NT2/D1 (cell line): ENCODE results near the gene TECPR2.

Experiments used
- DNase-seq: peaks from one replicate; pipeline ENCODE4 v3.0.0-alpha.2; 2011; ENCODE audit warnings: low read depth, low spot score
- H3K27me3 ChIP-seq: 2 replicates; pipeline ENCODE4 v1.6.0; 2011; ENCODE audit warnings: mild to moderate bottlenecking; ENCODE audit not compliant: insufficient read length, insufficient read depth
- H3K36me3 ChIP-seq: 2 replicates; pipeline ENCODE4 v1.6.1; 2011; ENCODE audit warnings: mild to moderate bottlenecking, low read length, mixed read lengths; ENCODE audit not compliant: insufficient read depth, insufficient read length
- H3K4me1 ChIP-seq: 2 replicates; pipeline ENCODE4 v1.5.1; 2011; ENCODE audit not compliant: insufficient read depth, insufficient read length
- H3K4me3 ChIP-seq: 2 replicates; pipeline ENCODE4 v1.5.1; 2011; ENCODE audit warnings: low read depth; ENCODE audit not compliant: insufficient read length
- H3K9ac ChIP-seq: 2 replicates; pipeline ENCODE4 v1.6.0; 2011; ENCODE audit warnings: low read depth; ENCODE audit not compliant: insufficient read length
- H3K9me3 ChIP-seq: 2 replicates; pipeline ENCODE4 v1.5.1; 2011; ENCODE audit warnings: mild to moderate bottlenecking, low read length; ENCODE audit not compliant: insufficient read depth
- SUZ12 ChIP-seq: IDR thresholded peaks from 2 replicates; pipeline ENCODE4 v1.6.1; 2011; ENCODE audit not compliant: insufficient read length, insufficient read depth; ENCODE audit errors: extremely low read depth
- YY1 ChIP-seq: IDR thresholded peaks from 2 replicates; pipeline ENCODE4 v1.6.1; 2011; ENCODE audit not compliant: insufficient read length, insufficient read depth
- ZNF274 ChIP-seq: IDR thresholded peaks from 2 replicates; pipeline ENCODE4 v1.6.1; 2011; ENCODE audit warnings: mild to moderate bottlenecking, low read depth, low read length

The TECPR2 gene

GRCh38 chr14:102362545-102363181 is at the start of gene TECPR2, which contains the start of gene CINP:
TSS of gene TECPR2 (plus strand) at chr14:102362941. CDS start at chr14:102376722, 13,781 bp downstream.
TSS of gene CINP (minus strand) at chr14:102362890. CDS start at chr14:102362851, 39 bp downstream.
- Histone ChIP-seq H3K27me3 (no peaks in the 10 kb centered on the region), H3K4me1 (no peaks in the 10 kb centered on the region), H3K9me3 (no peaks in the 10 kb centered on the region), H3K4me3 (peak within 1 kb of the TSS; percentile 55), H3K36me3 (peaks cover 26% of the 10 kb centered on the region), H3K9ac (peak within 1 kb of the TSS; percentile 90)
- TF ChIP-seq SUZ12 (no peak), ZNF274 (no peak), YY1 (no peak)
- peak; percentile 89 for DNase-seq

GRCh38 chr14:102314242-102315011 is 48.3 kb upstream of the TECPR2 start:
- H3K4me3 ChIP-seq, result peak overlapping the region; percentile 51
- no peaks in the 10 kb centered on the region for H3K27me3 ChIP-seq
- H3K9me3 ChIP-seq, result no peaks in the 10 kb centered on the region
- TF ChIP-seq YY1, result no peak
- no peak for TF ChIP-seq SUZ12
- no peak for TF ChIP-seq ZNF274
- no peaks in the 10 kb centered on the region for H3K36me3 ChIP-seq
- no peak for DNase-seq
- H3K4me1 ChIP-seq, result no peaks in the 10 kb centered on the region
- peak overlapping the region; percentile 72 for H3K9ac ChIP-seq

- H3K4me1 ChIP-seq, result no peaks in the 10 kb centered on the region
- no peak for TF ChIP-seq SUZ12
- TF ChIP-seq ZNF274, result no peak
- TF ChIP-seq YY1, result no peak
- H3K4me3 ChIP-seq, result no peak overlapping the region
- H3K27me3 ChIP-seq, result no peaks in the 10 kb centered on the region
- no peaks in the 10 kb centered on the region for H3K9me3 ChIP-seq
- no peaks in the 10 kb centered on the region for H3K36me3 ChIP-seq
- no peak for DNase-seq
- no peak overlapping the region for H3K9ac ChIP-seq
Observed at GRCh38 chr14:102315121-102315520, 47.6 kb upstream of the TECPR2 start.

- Histone ChIP-seq H3K4me1 (no peaks in the 10 kb centered on the region), H3K36me3 (no peaks in the 10 kb centered on the region)
- no peak for DNase-seq
Observed at GRCh38 chr14:102316338-102316742, 46.4 kb upstream of the TECPR2 start.

GRCh38 chr14:102316743-102317563 is 45.8 kb upstream of the TECPR2 start:
- TF ChIP-seq SUZ12 (no peak), ZNF274 (no peak), YY1 (no peak)
- no peaks in the 10 kb centered on the region for H3K4me1 ChIP-seq

More at GRCh38 chr14:102316338-102316742, 46.4 kb upstream of the TECPR2 start:
- TF ChIP-seq YY1, result no peak
- peak overlapping the region; percentile 29 for H3K4me3 ChIP-seq
- no peaks in the 10 kb centered on the region for H3K9me3 ChIP-seq
- H3K9ac ChIP-seq, result peak overlapping the region; percentile 59
- no peaks in the 10 kb centered on the region for H3K27me3 ChIP-seq

GRCh38 chr14:102317564-102318248 is 45.0 kb upstream of the TECPR2 start:
- DNase-seq, result no peak
- H3K9ac ChIP-seq, result peak overlapping the region; percentile 3
- no peaks in the 10 kb centered on the region for H3K9me3 ChIP-seq
- H3K4me3 ChIP-seq, result peak overlapping the region; percentile 27
- no peaks in the 10 kb centered on the region for H3K27me3 ChIP-seq
- no peaks in the 10 kb centered on the region for H3K4me1 ChIP-seq
- peak; percentile 57 for TF ChIP-seq YY1
- TF ChIP-seq ZNF274, result no peak
- no peak for TF ChIP-seq SUZ12
- H3K36me3 ChIP-seq, result peaks cover 8% of the 10 kb centered on the region

More at GRCh38 chr14:102316743-102317563, 45.8 kb upstream of the TECPR2 start:
- Histone ChIP-seq H3K4me3 (peak overlapping the region; percentile 29), H3K36me3 (peaks cover 5% of the 10 kb centered on the region), H3K27me3 (no peaks in the 10 kb centered on the region), H3K9me3 (no peaks in the 10 kb centered on the region), H3K9ac (peak overlapping the region; percentile 59)
- DNase-seq, result peak; percentile 80

- TF ChIP-seq SUZ12 (no peak), YY1 (no peak), ZNF274 (no peak)
- Histone ChIP-seq H3K27me3 (no peaks in the 10 kb centered on the region), H3K4me1 (no peaks in the 10 kb centered on the region), H3K9ac (no peak overlapping the region), H3K9me3 (no peaks in the 10 kb centered on the region), H3K36me3 (peaks cover 8% of the 10 kb centered on the region), H3K4me3 (peak overlapping the region; percentile 84)
- DNase-seq, result no peak
Observed at GRCh38 chr14:102318781-102319276, 43.9 kb upstream of the TECPR2 start.
